NCI-H226 (cell line): ENCODE measurements around the gene EHF.

Experiments
- DNase-seq: peaks from one replicate; pipeline ENCODE4 v3.0.0-alpha.2; 2015

The EHF gene

DNA sequence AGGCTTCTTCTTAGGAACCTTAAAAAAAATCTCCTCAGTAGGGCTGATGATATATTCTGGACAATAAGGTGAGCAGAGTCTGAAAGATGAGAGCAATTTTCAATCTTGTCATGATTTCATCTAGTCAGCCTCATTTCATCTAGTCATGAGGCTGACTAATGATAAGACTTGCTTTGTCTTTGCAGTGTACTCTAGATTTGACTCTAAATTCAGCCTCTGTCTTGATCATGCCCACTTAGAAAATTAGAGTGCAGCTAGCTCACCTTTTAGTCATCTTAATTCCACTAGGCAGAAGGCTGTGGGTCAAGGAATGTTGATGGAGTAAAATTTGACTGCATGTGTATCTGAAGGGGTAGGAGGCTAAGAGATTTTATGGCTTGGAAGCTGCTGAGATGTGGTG lies 5.5 kb downstream of the EHF start:
- DNase-seq = no peak

DNA sequence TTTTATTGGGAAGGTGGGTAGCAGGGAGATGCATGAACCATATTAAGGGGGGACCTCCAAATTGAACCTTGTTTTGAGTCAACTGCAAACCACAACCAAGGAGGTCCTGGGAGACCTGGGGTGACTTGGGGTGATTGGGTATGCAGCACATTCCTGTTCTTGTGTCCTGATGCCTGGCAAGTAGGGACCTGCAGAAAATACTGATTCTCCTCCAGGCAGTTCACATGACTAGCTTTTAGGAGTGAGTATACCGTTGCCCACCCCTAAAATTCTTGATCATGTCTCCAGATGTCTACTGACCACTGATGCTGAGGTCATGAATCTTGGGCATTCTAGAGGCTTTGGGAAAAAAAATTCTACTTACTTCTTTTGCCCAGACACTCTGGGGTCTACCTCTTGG lies 6.3 kb downstream of the EHF start:
- DNase-seq = no peak

DNA sequence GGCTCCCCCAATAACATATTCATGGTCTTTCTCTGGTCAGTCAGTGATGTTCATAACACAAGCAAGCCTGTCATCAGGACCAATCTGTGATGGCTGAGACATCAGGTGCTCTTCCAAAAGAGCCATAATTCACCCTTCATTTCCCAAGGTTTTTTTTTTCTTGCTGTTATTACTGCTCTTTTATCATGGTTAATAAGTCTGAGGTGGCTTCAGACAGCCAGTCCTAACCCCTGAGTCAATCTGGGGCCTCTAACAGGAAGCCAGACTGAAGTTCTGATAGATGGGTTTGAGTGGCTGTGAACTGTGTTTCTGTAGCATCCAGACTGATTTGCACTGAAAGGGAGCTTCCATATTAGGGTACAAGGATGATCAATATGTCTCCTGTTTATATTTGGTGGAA lies 8.8 kb downstream of the EHF start:
- no peak for DNase-seq

- DNase-seq = no peak
Observed at GRCh38 chr11:34630544-34630943, 9.7 kb downstream of the EHF start.

DNA sequence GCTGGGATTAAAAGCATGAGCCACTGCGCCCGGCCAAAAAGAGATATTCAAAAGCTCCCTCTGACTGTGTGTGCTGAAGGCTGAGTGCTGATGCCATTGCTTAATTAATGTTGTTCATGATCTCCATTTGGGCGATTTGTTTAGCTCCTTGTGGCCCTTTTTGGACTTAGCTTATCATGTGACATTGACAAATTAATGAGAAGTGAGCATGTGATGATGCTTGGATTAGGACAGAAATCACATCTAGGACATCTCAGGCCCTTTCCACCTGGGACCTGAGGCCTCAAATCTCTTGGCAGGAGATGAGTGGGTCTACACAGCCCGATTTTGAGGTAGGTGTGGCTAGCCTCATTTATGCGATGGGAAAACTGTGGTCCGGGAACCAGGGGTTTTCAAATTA lies 10.4 kb downstream of the EHF start:
- no peak for DNase-seq

- DNase-seq = no peak
Observed at GRCh38 chr11:34631737-34632104, 10.8 kb downstream of the EHF start.

GRCh38 chr11:34632105-34632791 lies 11.4 kb downstream of the EHF start:
- DNase-seq = no peak

- DNase-seq = no peak
Observed at GRCh38 chr11:34633640-34633989, 12.7 kb downstream of the EHF start.

- DNase-seq = peak; percentile 8
Observed at GRCh38 chr11:34633990-34634693, 13.2 kb downstream of the EHF start.

DNA sequence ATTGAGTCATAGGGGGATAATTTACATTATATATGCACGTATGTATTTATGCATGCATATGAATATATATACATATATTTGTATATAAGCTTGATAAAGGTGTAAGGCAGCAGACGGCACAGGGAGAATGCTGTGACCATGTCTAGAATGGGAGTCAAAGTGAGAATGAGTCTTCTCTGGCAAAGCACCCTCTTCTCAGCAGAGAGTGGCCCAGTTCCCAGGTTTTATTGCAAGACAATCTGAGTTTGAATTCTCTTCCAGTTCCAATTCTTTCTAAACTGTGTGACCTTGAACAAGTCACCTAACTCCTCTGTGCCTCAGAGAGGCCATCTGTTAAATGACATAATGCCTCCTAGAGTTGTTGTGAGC lies 13.8 kb downstream of the EHF start:
- DNase-seq = no peak

- no peak for DNase-seq
Observed at GRCh38 chr11:34636127-34636526, 15.2 kb downstream of the EHF start.

DNA sequence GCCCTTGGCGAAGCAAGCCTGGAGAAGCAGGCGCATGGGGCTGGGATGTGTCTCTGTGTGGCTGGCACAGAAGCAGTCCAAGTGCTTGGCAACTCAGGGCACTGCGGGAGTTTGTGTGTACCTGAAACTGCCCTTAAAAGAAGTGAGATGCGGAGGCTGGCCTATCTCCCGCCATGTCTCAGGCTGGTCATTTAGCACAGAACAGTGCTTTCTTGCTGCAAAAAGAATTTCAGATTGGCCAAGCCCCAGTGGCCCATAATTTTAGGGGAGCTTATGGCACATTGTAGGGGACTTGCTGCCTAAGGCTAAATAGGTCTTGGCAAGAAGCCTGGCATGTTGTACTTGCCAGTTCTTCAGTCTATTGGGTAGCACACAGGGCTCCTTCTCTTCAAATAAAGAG lies 16.4 kb downstream of the EHF start:
- DNase-seq = no peak

DNA sequence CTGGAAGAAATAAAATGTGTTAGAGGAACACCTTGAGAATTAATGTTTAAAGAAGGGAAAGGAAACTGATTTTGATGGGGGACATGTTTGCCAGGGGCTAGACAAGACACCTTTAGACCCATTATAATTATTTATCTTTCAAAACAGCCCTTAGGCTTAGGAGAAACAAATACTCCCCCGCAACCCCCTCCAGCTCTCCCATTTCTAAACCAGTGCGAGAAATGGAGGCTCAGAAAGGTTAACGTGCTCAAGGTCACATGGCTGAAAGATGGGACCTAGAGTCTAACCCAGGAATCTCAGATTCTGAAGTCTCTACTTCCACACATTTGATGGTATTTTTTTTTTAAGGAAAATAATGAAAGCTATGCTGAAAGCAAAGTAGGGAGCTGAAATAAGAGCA lies 18.0 kb downstream of the EHF start:
- DNase-seq = no peak

- DNase-seq = no peak
Observed at GRCh38 chr11:34639545-34639944, 18.7 kb downstream of the EHF start.

- DNase-seq = no peak
Observed at GRCh38 chr11:34640050-34640923, 19.4 kb downstream of the EHF start.

DNA sequence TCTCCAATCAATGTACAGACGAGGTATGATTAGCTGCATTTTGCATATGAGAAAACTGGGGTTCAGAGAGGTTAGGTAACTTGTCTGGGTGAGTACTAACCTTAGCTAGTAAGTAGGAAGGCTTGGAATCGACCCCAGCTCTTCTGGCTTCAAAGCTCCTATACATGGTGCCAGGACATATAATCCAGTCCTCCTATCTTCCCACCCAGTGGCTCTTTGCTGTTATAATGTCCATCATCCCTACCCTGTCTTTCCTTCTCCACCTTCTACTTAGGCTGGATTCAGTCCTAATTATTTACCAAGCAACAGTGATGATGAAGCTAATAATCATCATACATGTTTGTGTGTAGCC lies 20.0 kb downstream of the EHF start:
- no peak for DNase-seq

DNA sequence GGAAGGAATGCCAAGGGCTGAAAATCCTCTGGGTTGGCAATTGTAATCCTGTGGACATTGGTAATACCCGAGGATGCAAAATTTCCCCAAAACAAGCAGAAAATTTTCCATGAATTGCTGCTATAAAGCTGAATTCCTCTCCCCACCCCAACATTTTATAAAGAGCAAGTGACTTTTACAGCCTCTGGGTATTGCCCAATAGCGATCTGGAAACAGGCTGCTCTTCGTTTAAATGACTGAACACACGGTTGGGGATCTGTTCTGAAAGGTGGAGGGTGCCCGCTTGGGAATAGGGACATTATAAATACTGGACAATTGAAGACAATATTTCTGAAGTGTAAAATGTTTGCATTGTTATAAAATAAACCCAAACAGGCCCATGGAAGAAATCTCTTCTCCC lies 20.6 kb downstream of the EHF start:
- no peak for DNase-seq

DNA sequence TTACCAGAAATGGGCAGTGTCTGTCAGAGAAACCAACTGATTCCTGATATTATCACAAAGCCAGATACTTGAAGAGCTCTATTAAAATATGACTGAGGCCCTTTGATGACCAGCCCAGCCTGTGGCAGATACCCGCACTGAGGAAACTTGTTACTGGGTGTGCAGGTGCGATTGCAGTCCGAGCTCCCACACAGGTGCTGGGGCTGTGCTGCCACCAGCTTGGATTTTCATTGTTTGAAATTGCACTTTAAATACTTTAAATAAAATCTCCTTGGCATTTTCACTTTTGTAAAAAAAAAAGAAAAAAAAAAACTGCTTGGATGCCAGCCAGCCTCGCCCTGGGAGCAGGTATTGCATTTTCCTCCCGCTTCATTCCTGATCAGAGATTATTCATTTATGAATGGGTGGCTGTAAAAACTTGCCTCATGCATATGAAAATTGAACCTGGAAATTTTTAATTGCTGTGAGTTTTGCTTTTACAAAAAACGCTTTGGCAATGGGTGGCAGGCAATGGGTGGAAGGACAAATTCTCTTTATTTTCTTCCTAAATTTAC lies 21.2 kb downstream of the EHF start:
- no peak for DNase-seq

DNA sequence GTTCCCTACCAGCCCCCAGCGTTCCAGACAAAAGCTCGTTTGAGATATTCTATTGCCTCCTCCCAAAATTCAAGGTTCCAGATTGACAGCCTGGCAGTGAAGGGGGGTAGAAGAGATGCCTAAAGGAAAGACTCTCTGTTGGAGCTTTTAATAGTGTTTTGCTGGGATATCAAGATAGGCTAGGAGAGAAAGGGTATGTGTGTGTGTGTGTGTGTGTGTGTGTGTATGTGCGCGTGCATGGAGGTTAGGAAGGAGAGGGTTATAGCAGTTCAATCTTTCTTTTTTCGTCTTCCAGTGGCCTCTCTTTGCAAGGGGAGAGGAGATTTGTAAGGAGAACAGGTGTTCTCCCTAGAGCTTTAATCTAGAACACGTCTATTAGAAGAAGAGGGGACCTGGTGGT lies 22.0 kb downstream of the EHF start:
- DNase-seq = no peak

DNA sequence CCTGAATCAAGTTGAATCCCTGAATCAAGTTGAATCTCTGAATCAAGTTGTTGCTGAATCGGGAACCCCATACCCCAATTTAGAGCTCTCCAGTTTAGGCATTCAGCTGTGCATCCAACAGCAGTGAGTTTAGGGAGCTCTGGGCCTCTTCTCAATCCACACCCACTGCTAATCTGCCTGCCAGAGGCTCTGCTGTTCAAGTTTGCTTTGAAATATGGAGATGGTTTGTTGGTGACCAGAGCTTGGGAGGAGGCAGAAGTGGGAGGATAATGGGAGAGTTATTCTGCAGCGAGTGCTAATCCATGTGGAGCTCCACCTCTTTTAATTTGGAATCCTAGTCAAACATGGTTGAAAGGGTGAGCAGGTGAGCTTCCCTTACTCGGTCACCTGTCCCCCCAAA lies 22.4 kb downstream of the EHF start:
- DNase-seq = no peak

GRCh38 chr11:34643846-34644245 lies 23.0 kb downstream of the EHF start:
- no peak for DNase-seq

- DNase-seq = no peak
Observed at GRCh38 chr11:34644669-34645406, 23.9 kb downstream of the EHF start.

- DNase-seq = no peak
Observed at GRCh38 chr11:34646431-34646830, 25.5 kb downstream of the EHF start.
